ENCODE results near the gene ARSH.
"Not testable (repeated sequence)": the region's sequence is repeated elsewhere in the genome, so short reads cannot be mapped to it uniquely, and the experiment has no call there.

DNA sequence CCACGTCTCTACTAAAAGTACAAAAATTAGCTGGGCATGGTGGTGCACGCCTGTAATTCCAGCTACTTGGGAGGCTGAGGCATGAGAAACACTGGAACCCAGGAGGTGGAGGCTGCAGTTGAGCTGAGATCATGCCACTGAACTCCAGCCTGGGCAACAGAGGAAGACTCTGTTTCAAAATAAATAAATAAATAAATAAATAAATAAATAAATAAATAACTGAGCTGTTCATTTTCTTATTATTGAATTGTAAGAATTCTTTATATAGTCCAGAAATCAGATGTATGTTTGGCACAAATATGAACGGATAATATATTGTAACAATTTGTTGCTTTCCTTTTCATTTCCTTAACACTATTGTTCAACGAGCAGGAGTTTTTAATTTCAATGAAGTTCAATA is 27.7 kb upstream of the ARSH start:
- TF ChIP-seq, protein P1, sequence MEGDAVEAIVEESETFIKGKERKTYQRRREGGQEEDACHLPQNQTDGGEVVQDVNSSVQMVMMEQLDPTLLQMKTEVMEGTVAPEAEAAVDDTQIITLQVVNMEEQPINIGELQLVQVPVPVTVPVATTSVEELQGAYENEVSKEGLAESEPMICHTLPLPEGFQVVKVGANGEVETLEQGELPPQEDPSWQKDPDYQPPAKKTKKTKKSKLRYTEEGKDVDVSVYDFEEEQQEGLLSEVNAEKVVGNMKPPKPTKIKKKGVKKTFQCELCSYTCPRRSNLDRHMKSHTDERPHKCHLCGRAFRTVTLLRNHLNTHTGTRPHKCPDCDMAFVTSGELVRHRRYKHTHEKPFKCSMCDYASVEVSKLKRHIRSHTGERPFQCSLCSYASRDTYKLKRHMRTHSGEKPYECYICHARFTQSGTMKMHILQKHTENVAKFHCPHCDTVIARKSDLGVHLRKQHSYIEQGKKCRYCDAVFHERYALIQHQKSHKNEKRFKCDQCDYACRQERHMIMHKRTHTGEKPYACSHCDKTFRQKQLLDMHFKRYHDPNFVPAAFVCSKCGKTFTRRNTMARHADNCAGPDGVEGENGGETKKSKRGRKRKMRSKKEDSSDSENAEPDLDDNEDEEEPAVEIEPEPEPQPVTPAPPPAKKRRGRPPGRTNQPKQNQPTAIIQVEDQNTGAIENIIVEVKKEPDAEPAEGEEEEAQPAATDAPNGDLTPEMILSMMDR (IDR thresholded peaks at IDR 0.05; ENCODE audit: low read length) = not testable (repeated sequence)
- TF ChIP-seq EZH2phosphoT487 (IDR thresholded peaks at IDR 0.05; ENCODE audit: low read length) = not testable (repeated sequence)

Measured in MM.1S (cell line).